Left ventricle myocardium inferior (tissue), 1 donor: Measurements from ENCODE around the gene TUT1. TPM values are rescaled to one million over a fixed set of nuclear protein-coding genes. Genes with fewer than 3 reads are reported as not detected.

Experiments
- DNase-seq: peaks from one replicate; pipeline ENCODE4 v3.0.0-alpha.2; 2020
- H3K27ac ChIP-seq: fragments of 200-600 bp; replicated peaks from 2 replicates; pipeline ENCODE4 v1.8.0; 2021
- H3K27me3 ChIP-seq: fragments of 200-600 bp; 2 replicates; pipeline ENCODE4 v1.8.0; 2021; ENCODE audit warnings: low read depth
- H3K36me3 ChIP-seq: fragments of 200-600 bp; 2 replicates; pipeline ENCODE4 v1.8.0; 2021
- H3K4me1 ChIP-seq: fragments of 200-600 bp; 2 replicates; pipeline ENCODE4 v1.8.0; 2021
- H3K4me3 ChIP-seq: fragments of 200-600 bp; 2 replicates; pipeline ENCODE4 v1.8.0; 2021; ENCODE audit warnings: mild to moderate bottlenecking, moderate library complexity
- H3K9me3 ChIP-seq: fragments of 200-600 bp; replicated peaks from 2 replicates; pipeline ENCODE4 v1.8.0; 2021
- intact Hi-C: fragments of 100-400 bp; cut with micrococcal nuclease; formaldehyde crosslinking; loops from one replicate; pipeline ENCODE4 v1.11.0; 2022
- total RNA-seq: library from RNA; stranded (reverse); fragmentation: NEBNext Ultra II Directional; extraction: Animal tissue kit (Norgen Biotek cat#: 25700); gene quantifications from one replicate; pipeline ENCODE4 v1.2.1, GENCODE V29; 2021
- TF ChIP-seq, protein P1 (sequence below): fragments of 200-600 bp; IDR thresholded peaks from 2 replicates; pipeline ENCODE4 v1.8.0; 2021; ENCODE audit warnings: antibody characterized with exemption, mild to moderate bottlenecking, borderline replicate concordance
- donor health status: DM: no; HTN: yes; CAD: no; lungs with severe emphysema.

Gene TUT1
- total RNA-seq, 1 donor from 2014 or later, result 12.5 TPM

DNA sequence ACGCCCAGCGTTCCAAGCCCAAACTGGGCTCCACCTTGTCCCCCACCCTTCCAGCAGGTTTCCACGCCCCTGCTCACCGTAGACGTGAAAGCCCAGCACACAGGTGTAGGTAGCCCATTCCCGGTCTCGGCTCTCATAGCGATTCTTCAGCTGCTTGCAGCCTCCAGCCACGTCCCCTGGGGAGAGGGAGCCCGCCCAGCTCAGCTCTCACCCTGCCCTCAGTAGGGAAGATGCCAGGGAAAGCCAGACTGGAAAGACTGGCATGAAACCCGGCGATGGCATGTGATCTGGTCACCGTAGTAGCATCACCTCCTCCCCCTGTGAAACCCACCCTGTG lies 11.7 kb upstream of the TUT1 start:
- no peak for DNase-seq
- peak overlapping the region; percentile 80 for H3K4me3 ChIP-seq

DNA sequence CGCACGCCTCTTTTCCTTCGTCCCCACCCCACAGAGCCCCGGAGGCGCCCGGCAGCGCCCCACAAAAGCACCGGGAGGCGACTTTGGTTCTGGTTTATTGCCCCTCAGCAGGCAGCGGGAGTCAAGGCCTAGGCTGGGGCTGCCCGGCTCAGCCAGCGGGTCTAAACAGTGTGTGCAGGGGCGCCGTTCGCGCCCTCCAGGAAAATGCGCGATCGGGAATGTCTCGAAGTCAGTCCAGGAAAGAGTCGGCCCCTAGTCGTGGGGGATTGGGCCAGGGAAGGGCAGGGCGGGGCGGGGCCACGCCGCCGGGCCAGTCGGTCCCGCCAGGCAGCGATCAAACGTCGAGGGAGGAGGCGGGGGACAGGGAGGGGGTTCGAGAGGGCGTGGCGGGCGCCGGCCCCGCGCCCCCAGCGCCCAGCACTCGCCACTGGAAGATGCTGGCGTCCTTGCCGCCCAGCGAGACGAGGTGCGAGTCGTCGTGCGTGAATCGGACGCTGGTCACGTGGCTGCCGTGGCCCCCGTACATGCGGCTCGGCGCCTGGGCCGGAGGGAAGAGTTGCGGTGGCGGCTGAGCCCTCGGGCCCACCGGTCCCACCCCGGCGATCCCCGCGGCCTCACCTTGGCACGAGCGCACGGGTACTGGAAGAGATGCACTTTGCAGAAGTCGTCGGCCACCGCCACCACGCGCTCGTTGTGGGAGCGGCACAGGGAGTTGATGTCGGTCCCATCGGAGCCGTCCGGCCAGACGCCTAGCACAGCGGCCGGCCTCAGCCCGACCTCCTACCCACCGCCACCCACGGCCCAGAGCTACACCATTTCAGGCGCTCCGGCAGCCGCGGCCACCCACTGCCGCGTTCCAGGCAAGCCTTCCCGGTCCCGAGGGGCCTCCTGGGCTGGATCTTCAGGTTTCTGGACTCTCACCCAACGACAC lies 11.1 kb upstream of the TUT1 start:
- intact Hi-C loops, result no loop called here
- TF ChIP-seq, protein P1, sequence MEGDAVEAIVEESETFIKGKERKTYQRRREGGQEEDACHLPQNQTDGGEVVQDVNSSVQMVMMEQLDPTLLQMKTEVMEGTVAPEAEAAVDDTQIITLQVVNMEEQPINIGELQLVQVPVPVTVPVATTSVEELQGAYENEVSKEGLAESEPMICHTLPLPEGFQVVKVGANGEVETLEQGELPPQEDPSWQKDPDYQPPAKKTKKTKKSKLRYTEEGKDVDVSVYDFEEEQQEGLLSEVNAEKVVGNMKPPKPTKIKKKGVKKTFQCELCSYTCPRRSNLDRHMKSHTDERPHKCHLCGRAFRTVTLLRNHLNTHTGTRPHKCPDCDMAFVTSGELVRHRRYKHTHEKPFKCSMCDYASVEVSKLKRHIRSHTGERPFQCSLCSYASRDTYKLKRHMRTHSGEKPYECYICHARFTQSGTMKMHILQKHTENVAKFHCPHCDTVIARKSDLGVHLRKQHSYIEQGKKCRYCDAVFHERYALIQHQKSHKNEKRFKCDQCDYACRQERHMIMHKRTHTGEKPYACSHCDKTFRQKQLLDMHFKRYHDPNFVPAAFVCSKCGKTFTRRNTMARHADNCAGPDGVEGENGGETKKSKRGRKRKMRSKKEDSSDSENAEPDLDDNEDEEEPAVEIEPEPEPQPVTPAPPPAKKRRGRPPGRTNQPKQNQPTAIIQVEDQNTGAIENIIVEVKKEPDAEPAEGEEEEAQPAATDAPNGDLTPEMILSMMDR, result peak; percentile 26
- Histone ChIP-seq H3K27me3 (no peaks in the 10 kb centered on the region), H3K4me1 (peaks cover 51% of the 10 kb centered on the region), H3K9me3 (no peaks in the 10 kb centered on the region), H3K36me3 (peaks cover 39% of the 10 kb centered on the region), H3K4me3 (peak overlapping the region; percentile 80), H3K27ac (peak overlapping the region; percentile 95)
- peak; percentile 74 for DNase-seq

More for the DNA sequence above, 11.7 kb upstream of the TUT1 start:
- peak overlapping the region; percentile 95 for H3K27ac ChIP-seq
- intact Hi-C loops, result no loop called here
- H3K9me3 ChIP-seq, result no peaks in the 10 kb centered on the region
- peaks cover 51% of the 10 kb centered on the region for H3K4me1 ChIP-seq
- H3K36me3 ChIP-seq, result peaks cover 35% of the 10 kb centered on the region
- no peaks in the 10 kb centered on the region for H3K27me3 ChIP-seq
- TF ChIP-seq, protein P1, result no peak

DNA sequence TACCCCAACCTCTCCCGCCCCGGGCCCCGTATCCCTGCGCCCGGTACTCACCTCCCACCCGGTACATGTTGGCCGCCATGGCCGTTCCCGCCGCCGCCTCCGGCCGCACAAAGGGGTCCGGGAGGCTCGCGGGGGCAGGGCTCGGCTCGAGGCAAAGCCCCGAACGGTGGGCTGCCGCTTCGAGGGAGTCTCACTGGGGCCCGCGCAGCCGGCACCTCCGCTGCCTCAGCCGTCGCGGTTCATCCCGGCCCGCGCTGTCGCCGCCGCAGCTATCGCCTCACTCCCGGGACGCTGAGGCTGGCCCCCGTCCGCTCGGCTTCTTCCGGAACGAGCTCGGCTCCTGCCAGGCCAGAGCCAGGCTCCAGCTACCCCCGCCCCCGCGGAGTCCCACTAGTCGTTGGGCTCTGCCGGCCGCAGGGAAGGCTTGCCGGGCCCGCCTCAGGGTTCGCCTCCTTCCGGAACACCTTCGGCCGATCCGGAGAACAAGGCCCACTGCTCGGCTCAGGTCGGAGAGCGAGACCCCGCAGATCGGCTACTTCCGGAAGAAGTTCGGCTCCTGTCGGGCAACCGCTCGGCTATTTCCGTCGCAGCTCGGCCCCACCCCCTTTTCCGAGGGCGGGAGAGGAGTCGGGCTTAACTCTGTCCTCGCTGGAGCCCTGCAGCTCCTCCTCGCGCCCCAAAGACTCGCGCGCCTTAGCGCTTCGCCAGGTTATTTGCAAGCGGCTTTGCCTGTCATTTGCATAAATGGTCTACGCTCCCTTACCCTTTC lies 10.2 kb upstream of the TUT1 start, which contains the start of gene MTA2:
MTA2 (minus strand) TSS at position 494 of the 769 bp plus-strand sequence; CDS start at position 79, 415 bp downstream.
- DNase-seq, result peak; percentile 95
- peaks cover 51% of the 10 kb centered on the region for H3K4me1 ChIP-seq

DNA sequence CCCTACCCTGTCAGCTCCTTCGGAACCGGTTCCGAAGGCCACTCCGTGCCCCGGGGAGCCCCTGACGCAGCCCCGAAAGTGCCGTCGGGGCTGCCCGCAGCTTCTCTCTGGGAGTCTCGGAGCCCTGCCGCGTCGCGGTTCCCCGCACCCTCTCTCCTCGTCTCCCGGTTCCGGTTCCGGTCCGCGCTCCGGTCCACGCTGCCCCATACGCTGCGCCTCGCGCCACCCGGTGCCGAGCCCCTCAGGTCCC lies 9.7 kb upstream of the TUT1 start:
- H3K4me3 ChIP-seq, result peak overlapping the region; percentile 80
- intact Hi-C loops, result no loop called here
- no peaks in the 10 kb centered on the region for H3K27me3 ChIP-seq
- peaks cover 51% of the 10 kb centered on the region for H3K4me1 ChIP-seq
- DNase-seq, result peak; percentile 62
- TF ChIP-seq, protein P1, result no peak
- H3K36me3 ChIP-seq, result peaks cover 41% of the 10 kb centered on the region
- no peaks in the 10 kb centered on the region for H3K9me3 ChIP-seq
- peak overlapping the region; percentile 95 for H3K27ac ChIP-seq

More for the DNA sequence above, 10.2 kb upstream of the TUT1 start, which contains the start of gene MTA2:
- TF ChIP-seq, protein P1, result no peak
- Histone ChIP-seq H3K4me3 (peak within 1 kb of the TSS; percentile 80), H3K27ac (peak within 1 kb of the TSS; percentile 95), H3K36me3 (peaks cover 40% of the 10 kb centered on the region), H3K9me3 (no peaks in the 10 kb centered on the region), H3K27me3 (no peaks in the 10 kb centered on the region)
- intact Hi-C loops, result no loop called here

DNA sequence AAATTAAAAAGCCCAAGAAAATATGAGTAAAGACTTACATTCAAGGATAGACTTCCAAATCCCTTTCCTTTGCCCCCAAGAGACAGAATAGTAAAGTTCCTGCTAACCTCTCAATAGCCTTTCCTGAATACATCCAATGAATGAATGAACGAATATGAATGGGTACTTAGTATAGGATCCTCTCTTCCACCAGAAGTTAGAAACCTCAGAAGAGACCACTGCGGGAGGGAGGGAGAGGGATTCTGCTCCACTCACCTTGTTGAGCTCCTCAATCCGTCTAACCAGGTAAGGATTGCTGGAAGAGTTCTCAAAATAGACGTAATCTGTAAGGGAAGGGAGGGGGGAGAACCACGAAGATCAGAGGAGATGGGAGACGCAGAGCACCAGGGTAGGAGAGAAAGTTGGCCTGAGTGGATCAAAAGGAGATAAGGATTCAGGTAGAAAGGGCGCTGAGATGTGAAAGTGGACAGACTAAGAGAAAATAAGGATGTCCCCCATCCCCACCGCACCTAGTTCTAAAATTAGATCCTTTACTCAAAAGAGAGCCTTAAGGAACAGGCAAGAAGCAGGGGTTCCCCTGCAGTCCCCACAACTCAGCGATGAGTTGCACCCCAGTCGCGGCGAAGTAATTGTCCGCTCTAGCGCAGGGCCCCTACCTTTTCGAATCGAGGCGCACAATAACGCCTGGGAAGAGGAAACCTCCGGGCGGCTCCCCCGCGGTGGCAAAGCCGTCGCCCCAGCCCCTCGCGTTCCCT lies 9.2 kb upstream of the TUT1 start:
- peak overlapping the region; percentile 95 for H3K27ac ChIP-seq
- no peak for DNase-seq
- intact Hi-C loops, result no loop called here
- peaks cover 41% of the 10 kb centered on the region for H3K36me3 ChIP-seq
- peaks cover 51% of the 10 kb centered on the region for H3K4me1 ChIP-seq
- TF ChIP-seq, protein P1, result no peak
- no peaks in the 10 kb centered on the region for H3K9me3 ChIP-seq
- H3K4me3 ChIP-seq, result peak overlapping the region; percentile 80
- H3K27me3 ChIP-seq, result no peaks in the 10 kb centered on the region
